Suprapubic skin (tissue), 4 donors: Measurements from ENCODE around the gene KSR1.

Experiments
- POLR2A ChIP-seq, 2 donors: fragments of 450-650 bp; IDR thresholded peaks; one replicate each; pipeline ENCODE4 v1.6.1; 2017; ENCODE audit warnings: antibody characterized with exemption in 2 of 2, mild to moderate bottlenecking in 2 of 2, moderate library complexity in 2 of 2
- POLR2AphosphoS5 ChIP-seq, 3 donors: sonication (generic); formaldehyde crosslinking; IDR thresholded peaks; one replicate each; pipeline ENCODE4 v1.6.1; 2017; ENCODE audit warnings: antibody characterized with exemption in 3 of 3

DNA sequence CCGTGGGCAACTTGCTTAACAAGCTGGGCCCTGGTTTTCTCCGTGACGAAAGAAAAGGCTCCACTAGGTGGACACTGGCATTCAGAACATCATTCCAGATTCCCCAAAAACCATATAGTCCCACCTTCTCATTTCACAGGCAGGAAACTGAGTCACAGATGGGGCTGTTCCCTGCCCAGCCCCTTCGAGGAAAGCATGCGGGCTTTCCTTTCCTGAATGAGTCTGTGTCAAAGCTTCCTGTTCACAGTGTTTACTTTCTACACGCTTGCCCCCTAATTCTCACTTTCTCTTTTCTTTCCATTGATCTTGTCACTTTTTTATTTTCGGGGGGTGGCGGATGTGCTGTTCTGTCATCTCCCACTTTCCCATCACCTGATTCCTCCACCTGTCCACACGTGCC is 164.5 kb downstream of the KSR1 start:
- no peak for TF ChIP-seq POLR2A (IDR thresholded peaks at IDR 0.05)
- no peak for TF ChIP-seq POLR2AphosphoS5 (IDR thresholded peaks at IDR 0.05)
